ENCODE data around the gene RBP3.

DNA sequence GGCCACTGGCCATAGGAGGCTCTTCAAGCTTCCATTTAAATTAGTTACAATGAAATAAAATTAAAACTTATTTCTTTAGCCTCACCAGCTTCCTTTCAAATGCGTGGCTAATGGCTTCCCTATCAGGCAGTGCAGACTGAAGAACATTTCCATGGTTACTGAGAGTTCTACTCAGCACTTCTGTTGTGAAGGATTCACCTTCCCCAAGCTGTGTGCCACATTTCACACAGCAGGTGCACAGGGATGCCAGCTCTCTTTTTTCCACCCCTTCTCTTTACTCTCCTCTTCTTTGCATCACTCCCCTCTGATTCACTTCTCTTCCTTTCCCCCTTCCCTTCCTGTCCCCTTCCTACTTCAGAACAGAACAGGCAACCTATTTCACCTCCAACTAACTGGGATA lies 25.1 kb upstream of the RBP3 start:
- no peak for TF ChIP-seq CTCF (IDR thresholded peaks at IDR 0.05)
- no peak for TF ChIP-seq EZH2 (IDR thresholded peaks at IDR 0.05)
- TF ChIP-seq EZH2phosphoT487 (IDR thresholded peaks at IDR 0.05): no peak
